ENCODE results near the gene PPFIA2. TPM values are rescaled to one million over a fixed set of nuclear protein-coding genes. Genes with fewer than 3 reads are reported as not detected.

Gene PPFIA2
- total RNA-seq, 1 donor from 2014 or later = not detected

DNA sequence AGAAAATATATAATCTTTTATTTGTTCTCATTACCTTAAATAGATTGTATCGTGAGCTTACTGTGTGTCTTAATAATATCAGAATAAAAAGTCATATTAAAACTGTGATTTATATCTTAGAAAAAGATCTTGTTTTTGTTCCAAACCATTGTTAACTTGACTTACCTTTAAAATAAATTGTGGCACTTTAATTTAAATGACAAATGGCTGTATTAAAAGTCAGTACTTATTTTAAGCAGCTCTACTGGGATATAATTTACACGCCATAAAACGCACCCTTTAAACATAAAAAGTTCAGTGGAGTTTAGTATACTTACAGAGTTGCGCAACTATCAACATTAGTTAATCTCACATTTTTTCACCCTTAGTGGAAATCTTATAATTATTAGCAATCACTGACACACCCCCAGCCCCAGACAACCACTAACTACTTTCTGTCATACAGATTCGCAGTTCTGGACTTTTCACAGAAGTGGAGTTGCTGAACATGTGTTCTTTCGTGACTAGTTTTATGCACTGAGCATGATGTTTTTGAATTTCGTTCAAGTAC lies 369.5 kb downstream of the PPFIA2 start:
- POLR2A ChIA-PET = no interaction called here
- no peaks in the 10 kb centered on the region for H3K4me1 Mint-ChIP-seq
- ATAC-seq (ENCODE audit: low read depth) = no peak

DNA sequence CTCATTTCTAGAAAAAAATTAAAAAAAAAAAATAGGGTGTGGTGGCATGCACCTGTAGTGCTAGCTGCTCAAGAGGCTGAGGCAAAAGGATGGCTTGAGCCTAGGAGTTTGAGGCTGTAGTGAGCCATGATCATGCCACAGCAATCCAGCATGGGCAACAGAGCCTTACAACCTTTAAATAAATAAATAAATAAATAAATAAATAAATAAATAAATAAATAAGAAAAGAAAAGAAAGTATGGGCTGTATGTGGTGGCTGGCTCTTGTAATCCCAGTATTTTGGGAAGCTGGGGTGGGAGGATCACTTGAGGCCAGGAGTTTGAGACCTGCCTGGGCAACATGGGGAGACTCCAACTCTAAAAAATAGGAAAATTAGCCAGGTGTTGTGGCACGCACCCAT lies 373.0 kb downstream of the PPFIA2 start:
- no peak overlapping the region for H3K4me3 Mint-ChIP-seq
- no peaks in the 10 kb centered on the region for H3K27me3 Mint-ChIP-seq
- no peak for TF ChIP-seq CTCF (IDR thresholded peaks at IDR 0.05)

More for the DNA sequence above, 369.5 kb downstream of the PPFIA2 start:
- Mint-ChIP-seq H3K27ac (no peak overlapping the region), H3K9me3 (peaks cover 10% of the 10 kb centered on the region), H3K4me3 (no peak overlapping the region), H3K36me3 (ENCODE audit: low read depth) (no peaks in the 10 kb centered on the region), H3K27me3 (no peaks in the 10 kb centered on the region)
- CTCF ChIA-PET = no interaction called here
- intact Hi-C loops (cut with micrococcal nuclease) = no loop called here
- DNase-seq = no peak
- no peak for TF ChIP-seq CTCF (IDR thresholded peaks at IDR 0.05)

GRCh38 chr12:81381951-81382350 lies 377.2 kb downstream of the PPFIA2 start:
- DNase-seq = no peak
- ChIA-PET POLR2A (no interaction called here), CTCF (no interaction called here)
- no peak overlapping the region for H3K27ac Mint-ChIP-seq
- no peak for ATAC-seq (ENCODE audit: low read depth)
- H3K4me1 Mint-ChIP-seq = no peaks in the 10 kb centered on the region
- no peak overlapping the region for H3K4me3 Mint-ChIP-seq
- no peaks in the 10 kb centered on the region for H3K27me3 Mint-ChIP-seq
- TF ChIP-seq CTCF (IDR thresholded peaks at IDR 0.05) = no peak
- H3K9me3 Mint-ChIP-seq = no peaks in the 10 kb centered on the region
- intact Hi-C loops (cut with micrococcal nuclease) = no loop called here
- H3K36me3 Mint-ChIP-seq (ENCODE audit: low read depth) = no peaks in the 10 kb centered on the region

More for the DNA sequence above, 373.0 kb downstream of the PPFIA2 start:
- CTCF ChIA-PET = no interaction called here
- Mint-ChIP-seq H3K4me1 (no peaks in the 10 kb centered on the region), H3K27ac (no peak overlapping the region), H3K9me3 (peaks cover 7% of the 10 kb centered on the region), H3K36me3 (ENCODE audit: low read depth) (no peaks in the 10 kb centered on the region)
- DNase-seq = no peak
- intact Hi-C loops (cut with micrococcal nuclease) = no loop called here
- POLR2A ChIA-PET = no interaction called here
- no peak for ATAC-seq (ENCODE audit: low read depth)

DNA sequence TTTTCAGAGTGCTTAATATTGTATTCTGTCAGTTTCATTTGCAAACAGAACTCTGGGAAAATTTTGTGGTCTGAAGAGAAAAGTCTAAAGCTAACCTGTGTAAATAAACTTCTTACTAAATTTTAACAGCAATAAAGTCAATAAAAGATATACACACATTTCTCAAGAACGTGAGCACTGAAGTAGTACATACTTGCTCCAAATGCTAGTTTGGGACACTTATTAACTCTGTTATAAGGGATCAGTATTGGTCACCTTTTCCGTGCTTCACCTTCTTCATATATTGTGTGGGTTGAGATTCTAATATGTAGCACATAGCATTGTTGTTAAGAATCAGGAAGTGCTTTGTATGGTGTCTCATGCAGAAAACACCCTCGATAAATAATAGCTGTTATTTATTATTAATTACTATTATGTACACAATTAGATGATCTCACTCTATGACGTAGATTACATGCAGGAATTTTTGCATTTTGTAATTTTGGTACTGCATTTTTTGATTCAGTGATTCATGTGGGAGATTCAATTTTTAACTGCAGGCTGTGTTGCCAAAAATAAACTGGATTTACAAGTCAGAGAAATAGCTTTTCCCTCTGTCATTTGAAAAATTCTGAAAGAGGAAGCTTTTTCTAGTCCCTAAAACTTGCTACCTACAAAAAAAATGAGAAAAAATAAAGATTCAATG lies 380.4 kb downstream of the PPFIA2 start:
- no peak overlapping the region for H3K27ac Mint-ChIP-seq
- no peaks in the 10 kb centered on the region for H3K27me3 Mint-ChIP-seq
- H3K4me1 Mint-ChIP-seq = no peaks in the 10 kb centered on the region
- H3K4me3 Mint-ChIP-seq = no peak overlapping the region
- CTCF ChIA-PET = no interaction called here
- no peaks in the 10 kb centered on the region for H3K36me3 Mint-ChIP-seq (ENCODE audit: low read depth)
- DNase-seq = no peak
- POLR2A ChIA-PET = no interaction called here
- no peak for TF ChIP-seq CTCF (IDR thresholded peaks at IDR 0.05)
- intact Hi-C loops (cut with micrococcal nuclease) = no loop called here
- ATAC-seq (ENCODE audit: low read depth) = no peak
- peaks cover 3% of the 10 kb centered on the region for H3K9me3 Mint-ChIP-seq

- intact Hi-C loops (cut with micrococcal nuclease) = no loop called here
- H3K27me3 Mint-ChIP-seq = no peaks in the 10 kb centered on the region
- H3K4me1 Mint-ChIP-seq = no peaks in the 10 kb centered on the region
- ATAC-seq (ENCODE audit: low read depth) (no peak), DNase-seq (no peak)
- H3K36me3 Mint-ChIP-seq (ENCODE audit: low read depth) = no peaks in the 10 kb centered on the region
- peaks cover 3% of the 10 kb centered on the region for H3K9me3 Mint-ChIP-seq
- ChIA-PET CTCF (no interaction called here), POLR2A (no interaction called here)
- TF ChIP-seq CTCF (IDR thresholded peaks at IDR 0.05) = no peak
- H3K27ac Mint-ChIP-seq = no peak overlapping the region
- no peak overlapping the region for H3K4me3 Mint-ChIP-seq
Observed at GRCh38 chr12:81377771-81378170, 381.4 kb downstream of the PPFIA2 start.

Data from activated B cell treated with CpG ODN at 0.5 μM for 24 hours (primary cell).